ENCODE measurements around the gene TFPT.
"Not testable (repeated sequence)": the region's sequence is repeated elsewhere in the genome, so short reads cannot be mapped to it uniquely, and the experiment has no call there.

TFPT gene

DNA sequence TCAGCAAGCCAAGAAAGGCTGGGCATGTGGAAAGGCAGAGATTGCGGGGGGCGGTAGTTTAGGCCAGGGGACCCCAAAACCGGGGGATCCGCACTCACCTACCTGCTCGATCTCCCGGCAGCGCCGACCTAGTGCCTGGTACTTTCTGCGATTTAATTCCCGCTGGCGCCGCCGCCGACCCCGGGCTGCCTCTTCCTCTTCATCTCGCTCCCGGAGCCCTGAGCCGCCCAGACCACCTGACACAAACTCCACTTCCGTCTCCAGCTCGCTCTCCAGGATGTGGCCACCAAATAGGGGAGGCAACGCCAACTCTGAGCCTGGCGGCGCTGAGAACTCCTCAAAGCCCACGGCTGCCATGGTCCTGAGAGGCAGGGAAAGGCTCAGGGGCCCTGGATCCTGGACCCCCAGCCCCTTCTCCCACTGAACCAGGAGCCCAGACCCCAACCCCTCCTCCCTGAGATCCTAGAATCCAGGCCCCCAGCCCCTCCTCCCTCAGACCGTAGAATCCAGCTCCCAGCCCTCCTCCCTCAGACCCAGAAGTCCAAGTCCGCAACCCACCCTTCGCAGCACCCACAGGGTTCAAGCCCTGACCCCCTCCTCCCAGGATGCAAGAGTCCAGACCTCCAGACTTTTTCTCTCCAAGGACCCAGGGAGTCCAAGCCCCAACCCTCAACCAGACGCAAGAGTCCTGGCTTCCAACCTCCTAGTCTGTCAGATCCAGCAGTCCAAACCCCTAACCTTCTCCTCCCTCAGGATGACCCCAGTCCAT lies 933 bp downstream of the TFPT start:
- DNase-seq = peak; percentile 70

DNA sequence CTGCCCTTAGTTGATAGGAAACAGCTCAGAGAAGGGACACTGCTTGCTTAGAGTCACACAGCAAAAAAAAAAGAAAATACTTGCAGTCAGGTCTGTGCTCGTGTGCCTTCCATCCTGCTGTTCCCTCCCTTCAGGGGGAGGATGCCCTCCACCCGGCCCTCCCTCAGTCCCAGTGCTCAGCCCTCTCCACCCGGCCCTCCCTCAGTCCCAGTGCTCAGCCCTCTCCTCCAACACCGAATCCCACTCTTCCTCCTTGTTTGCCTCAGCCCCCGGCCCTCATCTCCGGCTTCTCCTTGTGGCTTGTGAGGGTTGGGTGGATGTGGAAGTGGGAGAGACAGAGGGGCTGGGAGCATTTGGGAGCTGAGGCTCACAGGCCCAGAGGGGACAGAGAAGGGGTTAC lies 5.8 kb downstream of the TFPT start:
- DNase-seq = no peak

DNA sequence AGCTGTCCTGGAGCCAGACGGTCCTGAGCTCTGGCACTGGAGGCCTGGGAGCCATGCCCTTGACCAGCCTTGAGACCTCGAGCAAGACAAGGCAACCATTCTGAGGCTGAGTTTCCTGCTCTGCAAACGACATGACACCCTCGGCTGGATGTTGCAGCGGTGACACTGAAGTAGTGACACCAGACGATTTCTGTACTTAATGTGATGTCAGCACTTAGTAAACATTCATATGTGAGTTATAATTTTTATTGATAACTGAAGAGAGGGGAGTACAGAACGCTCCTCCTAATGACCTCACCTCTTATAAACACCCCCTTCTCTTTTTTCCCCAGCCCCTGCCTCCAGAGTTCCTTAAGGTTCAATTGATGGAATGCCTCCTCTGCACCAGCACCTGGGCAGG lies 7.0 kb downstream of the TFPT start:
- no peak for DNase-seq

DNA sequence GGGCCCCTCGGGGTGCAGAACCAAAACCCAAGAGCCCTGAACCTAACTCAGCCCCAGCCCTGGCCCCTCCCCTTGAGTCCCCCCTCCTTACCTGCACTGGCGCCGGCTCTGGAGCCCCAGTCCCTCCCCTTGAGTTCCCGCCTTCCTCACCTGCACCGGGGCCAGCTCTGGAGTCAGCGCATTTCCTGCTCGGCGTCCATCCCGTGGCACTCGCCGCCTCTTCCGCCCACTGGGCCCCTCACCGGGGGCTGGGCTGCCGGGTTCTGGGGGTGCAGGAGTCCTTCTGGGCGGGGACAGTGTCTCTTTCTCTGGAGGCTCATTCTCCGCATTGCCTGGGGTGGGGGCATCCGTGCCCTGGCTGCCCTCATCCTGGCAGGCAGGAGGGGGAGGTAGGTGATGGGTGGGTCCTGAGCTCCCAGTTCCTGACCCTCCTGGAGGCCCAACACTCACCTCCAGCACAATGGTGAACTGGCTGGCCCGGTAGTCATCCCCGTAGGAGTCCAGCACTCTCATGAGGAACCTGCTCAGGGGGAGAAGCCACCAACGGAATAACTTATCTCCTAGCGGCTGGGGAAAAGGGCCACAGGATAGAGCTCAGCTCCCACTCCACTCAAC lies 7.5 kb downstream of the TFPT start:
- no peak for DNase-seq

DNA sequence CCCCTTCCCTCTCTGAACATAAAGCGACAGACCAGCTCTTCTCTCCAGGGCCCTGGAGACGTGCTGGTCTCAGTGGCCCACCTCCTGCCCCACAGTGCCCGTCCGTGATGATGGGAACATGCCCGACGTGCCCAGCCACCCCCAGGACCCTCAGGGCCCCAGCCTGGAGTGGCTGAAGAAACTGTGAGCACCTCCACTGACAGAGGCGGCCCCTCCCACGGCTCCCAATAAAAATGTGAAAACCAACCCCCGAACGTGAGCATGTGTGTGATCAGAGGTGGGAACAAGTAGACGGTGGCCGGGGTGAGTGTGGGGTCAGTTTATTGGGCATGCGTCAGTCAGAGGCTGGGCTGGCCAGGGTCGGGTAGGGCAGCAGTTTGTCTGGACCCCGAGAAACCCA lies 8.7 kb downstream of the TFPT start:
- no peak for DNase-seq

- DNase-seq = no peak
Measured at GRCh38 chr19:54105796-54106195, 9.7 kb downstream of the TFPT start.

- no peak for DNase-seq
Measured at GRCh38 chr19:54104998-54105715, 10.3 kb downstream of the TFPT start.

- peak; percentile 99 for DNase-seq
Measured at GRCh38 chr19:54102421-54103169, 12.9 kb downstream of the TFPT start, which contains the start of gene NDUFA3. Gene NDUFA3, plus strand, starts transcription at chr19:54102855. Its CDS starts 24 bp downstream, at chr19:54102879.

DNA sequence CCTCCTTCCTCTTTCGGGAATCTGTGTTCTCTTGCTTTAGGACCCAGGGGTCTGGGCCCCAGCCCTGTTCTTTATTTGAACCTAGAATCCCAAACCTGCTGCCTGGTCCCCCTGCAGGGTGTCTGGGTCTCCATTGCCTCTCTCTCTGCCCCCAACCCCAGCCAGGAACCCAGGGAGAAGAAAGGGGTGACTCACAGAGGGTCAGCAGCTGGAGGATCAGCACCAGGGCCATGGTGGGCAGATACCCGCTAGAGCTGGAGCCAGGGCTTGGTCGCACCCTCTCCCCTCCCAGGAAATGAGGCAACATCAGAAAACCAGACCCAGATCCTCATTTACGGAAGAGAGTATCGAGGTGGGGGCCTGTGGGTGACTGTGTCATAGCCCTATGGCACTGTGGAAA lies 14.9 kb downstream of the TFPT start, which contains the start of gene OSCAR:
Gene OSCAR (minus strand): TSS at position 243 of the 400 bp plus-strand sequence. CDS start 11 bp downstream, at position 232.
- DNase-seq = peak; percentile 94

DNA sequence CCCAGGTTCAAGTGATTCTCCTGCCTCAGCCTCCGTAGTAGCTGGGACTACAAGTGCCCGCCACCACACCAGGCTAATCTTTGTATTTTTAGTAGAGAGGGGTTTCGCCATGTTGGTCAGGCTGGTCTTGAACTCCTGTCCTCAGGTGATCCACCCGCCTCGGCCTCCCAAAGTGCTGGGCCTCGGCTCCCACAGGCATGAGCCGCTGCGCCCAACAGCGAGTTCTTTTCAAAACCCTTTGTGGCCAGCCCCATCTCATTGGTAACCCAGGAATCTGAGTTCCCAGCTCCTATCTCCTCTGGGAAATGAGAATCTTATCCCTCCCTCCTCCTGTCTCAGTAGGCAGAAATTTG lies 15.6 kb downstream of the TFPT start:
- DNase-seq = not testable (repeated sequence)

DNA sequence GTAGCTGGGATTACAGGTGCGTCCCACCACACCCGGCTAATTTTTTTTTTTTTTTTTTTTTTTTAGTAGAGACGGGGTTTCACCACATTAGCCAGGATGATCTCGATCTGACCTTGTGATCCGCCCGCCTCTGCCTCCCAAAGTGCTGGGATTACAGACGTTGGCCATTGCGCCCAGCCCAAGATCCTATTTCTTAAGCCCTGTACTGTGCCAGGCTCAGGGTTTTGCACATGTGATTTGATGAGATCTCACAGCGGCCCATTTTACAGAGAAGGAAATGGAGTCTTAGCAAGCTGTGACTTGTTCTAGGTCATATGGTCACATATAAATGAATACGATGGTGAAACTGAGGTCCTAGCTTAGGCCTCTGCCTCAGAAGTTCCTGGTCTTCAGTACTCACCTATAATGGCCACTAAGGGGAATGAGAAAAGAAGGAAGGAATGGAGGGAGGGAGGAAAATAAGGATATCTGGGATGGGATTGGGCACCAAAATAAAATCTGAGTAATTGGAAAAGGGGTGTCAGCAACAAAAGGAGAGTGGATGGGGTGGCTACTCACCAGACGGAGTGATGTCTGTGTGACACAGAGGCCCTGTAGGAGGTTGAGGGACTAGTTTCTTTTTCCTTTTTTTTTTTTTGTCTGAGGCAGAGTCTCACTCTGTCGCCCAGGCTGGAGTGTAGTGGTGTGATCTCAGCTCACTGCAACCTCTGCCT lies 16.1 kb downstream of the TFPT start:
- DNase-seq = peak; percentile 72

DNA sequence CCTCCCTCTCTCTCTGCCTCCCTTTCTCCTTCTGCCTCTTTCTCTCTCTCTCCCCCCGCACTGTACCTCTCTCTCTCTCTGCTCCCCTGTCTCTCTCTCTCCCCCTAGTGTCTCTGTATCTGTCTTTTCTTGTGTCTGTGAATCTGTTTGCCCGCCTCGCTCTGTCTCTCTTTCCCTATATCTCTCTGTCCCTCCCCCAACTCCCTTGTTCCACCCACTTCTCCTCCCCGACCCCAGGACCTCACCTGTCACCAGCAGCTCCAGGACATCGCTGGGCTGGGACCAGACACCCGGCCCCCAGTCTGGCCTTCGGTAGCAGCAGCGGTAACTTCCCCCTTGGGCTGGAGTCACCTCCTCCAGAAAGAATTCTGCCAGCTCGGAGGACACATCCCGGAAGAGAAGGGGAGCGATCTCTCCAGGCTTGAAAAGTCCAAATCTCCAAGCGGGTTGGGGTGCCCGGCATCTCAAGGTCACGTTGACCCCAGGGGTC lies 18.8 kb downstream of the TFPT start:
- peak; percentile 34 for DNase-seq

DNA sequence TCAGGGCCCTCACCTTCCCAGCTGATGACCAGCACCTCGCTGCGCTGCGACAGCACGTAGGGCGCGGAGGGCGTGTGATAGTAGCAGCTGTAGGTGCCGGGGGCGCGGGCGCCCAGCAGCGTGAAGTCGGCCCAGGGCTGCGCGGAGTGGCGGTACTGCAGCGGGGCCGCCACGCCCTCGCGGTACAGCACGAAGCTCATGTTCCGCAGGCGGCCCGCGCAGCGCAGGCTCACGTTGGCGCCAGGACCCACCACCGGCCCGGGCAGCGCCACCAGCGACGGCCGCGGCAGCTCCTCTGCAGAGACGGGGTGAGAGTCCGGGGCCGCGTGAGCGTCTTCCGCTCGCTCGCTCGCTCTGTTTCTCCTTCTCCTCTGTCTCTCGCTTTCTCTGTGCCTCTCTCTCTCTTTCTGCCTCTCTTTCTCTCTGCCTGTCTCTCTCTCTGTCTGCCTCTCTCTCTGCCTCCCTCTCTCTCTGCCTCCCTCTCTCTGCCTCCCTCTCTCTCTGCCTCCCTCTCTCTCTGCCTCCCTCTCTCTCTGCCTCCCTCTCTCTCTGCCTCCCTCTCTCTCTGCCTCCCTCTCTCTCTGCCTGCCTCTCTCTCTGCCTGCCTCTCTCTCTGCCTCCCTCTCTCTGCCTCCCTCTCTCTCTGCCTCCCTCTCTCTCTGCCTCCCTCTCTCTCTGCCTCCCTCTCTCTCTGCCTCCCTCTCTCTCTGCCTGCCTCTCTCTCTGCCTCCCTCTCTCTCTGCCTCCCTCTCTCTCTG lies 19.4 kb downstream of the TFPT start:
- peak; percentile 52 for DNase-seq

GRCh38 chr19:54095136-54095858 lies 20.2 kb downstream of the TFPT start:
- DNase-seq = no peak

- DNase-seq = no peak
Measured at GRCh38 chr19:54094426-54095000, 20.9 kb downstream of the TFPT start.

- DNase-seq = no peak
Measured at GRCh38 chr19:54084410-54084809, 31.0 kb downstream of the TFPT start.

GRCh38 chr19:54081032-54081431 lies 34.4 kb downstream of the TFPT start, which contains the start of gene TARM1:
Gene TARM1, minus strand, starts transcription at chr19:54081365. Its CDS starts 25 bp downstream, at chr19:54081340.
- no peak for DNase-seq

GRCh38 chr19:54077334-54077733 lies 38.1 kb downstream of the TFPT start:
- peak; percentile 73 for DNase-seq

GRCh38 chr19:54074851-54075250 lies 40.6 kb downstream of the TFPT start:
- no peak for DNase-seq

DNA sequence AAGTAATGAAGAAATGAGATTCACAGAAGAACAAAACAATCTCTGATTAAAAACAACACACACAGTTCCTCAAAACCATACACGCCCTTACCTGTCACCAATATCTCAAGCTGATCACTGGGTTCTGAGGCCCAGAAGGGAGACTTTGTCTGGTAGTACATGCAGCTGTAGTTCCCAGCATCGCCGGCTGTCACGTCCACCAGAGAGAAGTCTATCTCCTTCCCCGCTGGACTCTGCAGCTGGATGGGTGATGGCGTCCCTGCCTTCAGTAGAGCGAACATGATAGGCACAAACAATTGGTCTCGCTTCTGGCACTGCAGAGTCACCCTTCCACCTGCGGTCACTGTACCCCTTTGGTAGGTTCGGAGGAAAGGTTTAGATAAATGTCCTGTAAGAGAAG lies 41.6 kb downstream of the TFPT start:
- no peak for DNase-seq

All from suppressor macrophage treated with lipopolysaccharide for 4 hours (primary cell).